HG03066 (cell line): ENCODE data around the gene BRME1.

Source experiments
- ATAC-seq: cut with Tn5 transposase; IDR thresholded peaks from one replicate; pipeline ENCODE4 v1.9.1; 2021; ENCODE audit warnings: low read depth; ENCODE audit not compliant: unreplicated experiment

The BRME1 gene

DNA sequence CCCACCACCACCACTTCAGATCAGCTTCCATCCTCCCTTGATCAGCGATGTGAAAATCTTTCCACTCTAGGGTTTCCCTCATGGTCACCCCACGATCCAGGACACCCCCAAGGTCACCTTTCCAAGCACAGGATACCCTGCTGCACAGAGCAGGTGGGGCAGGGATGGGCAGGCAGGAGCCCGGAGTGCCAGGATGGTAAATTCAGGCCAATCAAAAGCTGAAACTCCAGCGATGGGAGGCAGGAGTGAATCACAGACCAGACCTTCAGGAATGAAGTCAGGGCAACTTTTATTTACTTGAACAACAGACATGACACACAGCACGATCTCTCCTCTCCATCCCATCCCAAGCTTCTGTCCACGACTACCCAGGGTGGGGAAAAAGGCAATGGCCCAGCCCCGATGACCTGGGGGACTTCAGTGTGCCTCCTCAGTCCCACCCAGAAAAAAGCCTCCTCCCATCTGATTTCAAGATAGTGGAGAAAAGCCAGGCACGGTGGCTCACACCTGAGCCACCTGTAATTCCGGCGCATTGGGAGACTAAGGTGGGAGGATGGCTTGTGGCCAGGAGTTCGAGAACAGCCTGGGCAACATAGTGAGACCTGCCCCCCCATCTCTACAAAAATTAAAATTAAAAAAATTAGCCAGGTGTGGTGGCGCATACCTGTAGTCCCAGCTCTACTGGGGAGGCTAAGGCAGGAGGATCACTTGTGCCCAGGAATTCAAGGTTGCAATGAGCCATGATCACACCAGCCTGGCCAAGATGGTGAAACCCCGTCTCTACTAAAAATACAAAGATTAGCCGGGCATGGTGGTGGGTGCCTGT is 71.5 kb downstream of the BRME1 start:
- no peak for ATAC-seq

DNA sequence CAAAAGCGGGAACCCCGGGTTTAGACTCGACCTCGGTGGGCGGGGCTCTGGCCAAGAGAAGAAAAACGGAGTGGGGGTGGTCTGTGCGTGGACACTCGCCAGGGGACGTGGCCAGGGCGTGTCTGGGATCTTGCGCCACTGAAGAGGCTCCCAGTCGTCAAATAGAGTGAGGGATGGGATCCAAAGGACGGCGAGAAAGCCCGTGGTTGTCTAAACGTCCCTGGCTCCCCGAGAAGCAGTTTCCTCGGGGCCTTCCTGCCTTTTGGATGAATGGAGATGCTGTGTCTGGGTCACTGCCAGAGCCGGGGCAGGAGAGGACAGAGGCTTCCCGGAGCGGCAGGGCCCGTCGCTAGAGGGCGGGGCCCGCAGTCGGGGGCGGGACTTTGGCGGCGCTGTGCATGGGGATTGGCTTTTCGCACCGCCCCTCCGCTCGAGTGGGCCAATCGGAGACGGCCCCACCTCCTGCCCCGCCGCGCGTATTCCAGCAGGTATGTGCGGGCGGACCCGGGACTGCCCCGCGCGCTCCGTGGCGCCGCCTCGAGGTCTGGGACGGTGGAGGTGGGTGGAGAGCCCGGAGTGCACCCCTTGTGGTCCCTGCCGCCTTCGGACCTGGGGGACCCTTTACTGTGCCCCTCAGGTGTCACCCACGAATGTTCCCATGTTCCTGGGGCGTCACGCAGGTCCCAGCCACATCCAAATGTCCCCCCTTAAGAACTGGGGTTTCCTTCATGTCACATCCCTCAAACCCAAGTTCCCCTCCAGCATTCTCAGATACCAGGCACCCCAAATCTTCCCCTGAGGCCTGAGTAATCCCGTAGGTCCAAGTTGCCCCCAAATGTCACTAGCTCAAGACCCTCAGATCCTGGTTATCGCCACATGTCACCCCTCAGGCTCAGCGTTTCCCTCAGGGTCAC is 72.3 kb downstream of the BRME1 start:
- ATAC-seq: peak; percentile 75
